RPMI8226 (cell line): ENCODE measurements around the gene SIN3B.

ENCODE experiments used
- DNase-seq: peaks from one replicate; pipeline ENCODE4 v3.0.0-alpha.2; 2015

Gene SIN3B

DNA sequence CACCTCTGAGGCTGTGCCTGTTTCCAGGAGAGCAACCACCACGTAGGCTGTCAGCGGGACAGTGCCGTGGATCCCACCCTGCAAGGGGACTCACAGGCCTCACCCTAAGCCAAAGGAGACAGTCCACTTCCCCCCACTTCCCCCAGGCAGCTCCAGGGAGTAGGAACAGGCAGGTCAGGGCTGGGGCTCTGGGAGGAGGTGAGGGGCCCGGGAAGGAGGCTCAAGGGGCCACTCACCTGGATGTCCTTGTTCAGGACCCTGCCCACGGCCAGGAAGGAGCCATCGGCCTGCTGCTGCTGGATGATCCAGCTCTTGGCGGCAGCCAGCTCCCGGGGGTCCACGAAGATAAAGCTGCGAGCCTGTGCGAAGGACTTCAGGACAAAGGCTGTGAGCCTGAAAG lies 85.2 kb downstream of the SIN3B start:
- DNase-seq, result no peak

DNA sequence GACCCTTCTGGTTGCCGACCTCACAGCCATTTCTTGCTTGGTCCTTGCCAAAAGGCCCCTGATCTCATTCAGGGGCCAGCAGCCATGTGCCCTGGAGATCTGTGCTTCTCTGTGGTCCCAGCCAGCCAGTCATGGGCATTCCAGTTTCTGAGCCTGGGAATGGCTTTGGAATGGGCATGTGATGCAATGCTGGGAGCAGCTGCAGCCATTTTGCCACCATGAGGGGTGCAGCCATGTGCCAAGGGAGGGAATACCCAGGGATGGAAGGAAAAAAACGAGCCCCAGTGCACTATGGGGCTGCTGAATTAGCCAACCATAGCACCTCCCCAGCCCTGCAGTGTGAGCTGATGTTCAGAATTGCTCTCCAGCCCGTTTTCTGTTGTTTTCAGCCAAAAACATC lies 85.9 kb downstream of the SIN3B start:
- no peak for DNase-seq

DNA sequence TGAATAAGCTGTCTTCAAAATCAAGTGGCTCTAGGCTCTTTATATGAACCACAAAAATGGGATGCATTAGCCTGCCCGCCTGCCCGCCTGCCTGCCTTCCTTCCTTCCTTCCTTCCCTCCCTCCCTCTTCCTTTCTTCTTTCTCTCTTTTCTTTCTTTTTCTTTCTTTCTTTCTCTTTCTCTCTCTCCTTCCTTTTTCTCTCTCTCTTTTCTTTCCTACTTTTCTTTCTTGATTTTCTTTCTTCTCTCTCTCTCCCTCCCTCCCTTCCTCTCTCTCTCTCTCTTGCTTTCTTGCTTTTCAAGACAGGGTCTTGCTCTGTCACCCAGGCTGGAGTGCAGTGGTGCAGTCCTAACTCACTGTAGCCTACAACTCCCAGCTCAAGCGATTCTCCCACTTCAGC lies 86.5 kb downstream of the SIN3B start:
- DNase-seq, result no peak

DNA sequence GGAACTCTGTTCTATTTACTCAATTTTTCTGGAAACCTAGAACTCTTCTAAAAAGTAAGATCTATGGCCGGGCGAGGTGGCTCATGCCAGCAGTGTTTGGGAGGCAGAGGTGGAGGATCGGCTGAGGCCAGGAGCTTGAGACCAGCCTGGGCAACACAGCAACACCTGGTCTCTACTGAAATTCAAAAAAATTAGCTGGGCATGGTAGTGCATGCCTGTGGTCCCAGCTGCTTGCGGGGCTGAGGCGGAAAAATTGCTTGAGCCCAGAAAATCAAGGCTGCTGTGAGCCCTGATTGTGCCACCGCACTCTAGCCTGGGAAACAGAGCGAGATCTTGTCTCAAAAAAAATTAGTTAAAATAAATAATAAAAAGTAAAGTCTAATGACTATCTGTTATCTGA lies 88.2 kb downstream of the SIN3B start:
- no peak for DNase-seq

DNA sequence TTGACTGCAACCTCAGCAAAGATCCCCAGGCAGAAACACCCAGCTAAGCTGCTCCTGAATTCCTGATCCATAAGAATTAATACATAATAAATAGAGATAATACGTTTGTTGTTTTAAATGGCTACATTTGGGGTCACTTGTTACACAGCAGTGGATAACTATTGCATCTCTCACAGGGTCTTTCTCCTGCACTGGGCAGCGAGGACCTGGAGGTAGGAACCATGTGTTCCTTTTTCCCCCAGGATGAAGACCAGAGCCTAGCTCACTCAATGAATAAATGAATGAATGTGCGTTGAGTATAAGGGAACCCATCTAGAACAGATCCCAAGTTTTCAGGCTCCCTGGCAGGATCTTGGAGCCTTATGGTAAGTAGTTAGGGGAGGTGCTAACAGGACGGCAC lies 90.3 kb downstream of the SIN3B start:
- no peak for DNase-seq

DNA sequence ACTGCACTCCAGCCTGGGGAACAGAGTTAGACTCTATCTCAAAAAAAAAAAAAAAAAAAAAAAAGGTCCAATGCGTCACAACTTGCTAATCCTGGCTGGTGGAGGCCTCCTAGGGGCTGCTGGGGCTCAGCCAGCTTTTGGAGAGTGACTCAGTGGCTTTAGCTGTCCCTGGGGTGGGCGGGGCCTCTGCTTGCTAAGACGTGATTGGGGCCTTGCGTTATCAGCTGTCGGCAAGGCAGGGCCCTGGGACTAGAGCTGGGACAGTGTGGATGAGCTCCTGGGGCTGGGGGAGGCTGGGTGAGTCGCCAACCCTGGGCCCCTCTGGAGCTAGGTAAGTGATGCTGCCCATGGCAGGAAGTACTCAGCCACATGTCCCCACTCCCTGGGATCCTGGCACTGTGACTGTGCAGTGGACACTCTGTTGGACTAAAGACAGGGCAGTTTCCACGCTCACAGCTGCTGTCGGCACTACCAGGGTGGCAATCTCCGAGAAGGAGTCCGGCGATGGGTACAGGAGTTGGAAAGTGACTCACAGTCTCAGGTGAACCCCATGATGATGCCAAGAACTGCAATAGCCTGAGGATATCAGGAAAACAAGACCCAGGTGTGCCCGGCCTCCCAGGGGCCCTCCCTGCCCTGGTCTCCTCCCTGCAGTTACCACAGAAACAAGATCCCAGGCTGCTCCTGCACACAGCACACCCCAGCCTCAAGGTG lies 91.8 kb downstream of the SIN3B start:
- DNase-seq, result peak; percentile 31

DNA sequence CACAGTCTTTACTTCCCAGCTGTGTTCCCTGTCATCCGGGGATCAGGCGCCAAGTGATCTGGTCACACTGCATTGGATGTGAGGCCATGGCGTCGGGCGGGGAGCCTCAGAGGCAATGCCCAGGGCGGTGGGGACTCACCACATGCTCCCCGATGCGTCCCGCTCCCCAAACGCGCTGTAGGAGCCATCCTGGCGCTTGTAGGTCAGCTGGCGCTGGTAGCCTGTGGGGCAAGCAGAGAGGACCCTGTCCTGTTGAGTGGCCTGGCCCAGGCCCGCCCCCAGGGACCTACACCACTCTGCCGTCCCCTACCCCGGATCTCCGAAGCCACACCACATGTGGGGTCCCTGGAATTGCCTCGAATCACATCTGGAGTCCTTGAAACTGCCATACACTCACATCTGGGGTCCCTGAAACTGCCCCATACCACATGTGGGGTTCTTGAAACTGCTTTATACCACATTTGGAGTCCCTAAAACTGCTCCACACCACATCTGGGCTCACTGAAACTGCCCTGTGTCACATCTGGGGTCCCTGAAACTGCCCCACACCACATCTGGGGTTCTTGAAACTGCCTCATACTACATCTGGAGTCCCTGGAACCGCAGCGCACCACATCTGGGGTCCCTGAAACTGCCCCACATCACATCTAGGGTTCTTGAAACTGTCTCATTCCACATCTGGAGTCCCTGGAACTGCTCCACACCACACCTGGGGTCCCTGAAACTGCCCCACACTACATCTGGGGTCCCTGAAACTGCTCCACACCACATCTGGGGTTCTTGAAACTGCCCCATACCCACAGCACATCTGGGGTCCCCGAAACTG lies 92.8 kb downstream of the SIN3B start:
- DNase-seq, result peak; percentile 64

DNA sequence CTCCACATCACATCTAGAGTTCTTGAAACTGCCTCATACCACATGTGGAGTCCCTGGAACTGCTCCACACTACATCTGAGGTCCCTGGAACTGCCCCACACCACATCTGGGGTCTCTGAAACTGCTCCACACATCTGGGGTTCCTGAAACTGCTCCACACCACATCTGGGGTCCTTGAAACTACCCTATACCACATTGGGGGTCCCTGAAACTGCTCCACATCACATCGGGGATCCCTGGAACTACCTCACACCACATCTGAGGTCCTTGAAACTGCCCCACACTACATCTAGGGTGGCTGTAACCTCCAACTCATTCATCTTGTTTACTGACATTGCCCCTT lies 93.4 kb downstream of the SIN3B start:
- no peak for DNase-seq

DNA sequence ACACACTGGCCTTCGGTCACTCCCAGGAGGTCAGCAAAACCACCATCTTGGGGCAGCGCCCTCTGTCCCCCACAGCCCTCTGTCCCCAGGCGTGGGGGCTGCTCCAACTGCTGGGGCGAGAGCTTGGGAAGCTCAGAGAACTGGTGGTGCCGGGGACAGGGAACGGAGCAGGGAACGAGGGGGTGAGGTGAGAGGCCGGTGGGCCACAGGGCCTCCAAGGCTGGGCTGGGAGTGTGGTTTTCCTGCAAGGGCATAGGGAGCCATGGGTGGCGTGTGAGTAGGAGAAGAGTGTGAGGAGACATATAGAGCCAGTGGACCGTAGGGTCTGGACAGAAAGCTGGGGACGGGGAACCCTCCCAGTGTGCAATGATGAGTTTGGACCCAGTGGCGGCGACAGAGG lies 93.8 kb downstream of the SIN3B start:
- no peak for DNase-seq

DNA sequence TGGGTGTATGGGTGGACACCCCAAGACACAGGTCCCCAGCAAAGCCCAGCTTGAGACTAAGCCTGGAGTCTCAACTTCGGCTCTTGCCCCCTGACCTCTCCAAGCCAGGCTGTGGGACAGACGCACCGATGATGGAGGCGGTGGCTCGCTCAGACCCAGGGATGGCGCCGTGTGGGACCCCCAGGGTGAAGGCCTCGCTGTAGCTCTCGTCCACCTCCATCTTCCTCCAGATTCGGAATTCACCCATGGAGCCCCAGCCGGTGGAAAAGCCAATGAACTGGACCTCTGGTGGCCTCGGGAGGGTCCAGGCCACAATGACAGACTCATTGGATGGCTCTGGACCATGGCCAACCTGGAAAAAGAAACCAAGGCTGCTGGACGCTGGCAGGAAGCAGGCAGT lies 98.7 kb downstream of the SIN3B start:
- no peak for DNase-seq

DNA sequence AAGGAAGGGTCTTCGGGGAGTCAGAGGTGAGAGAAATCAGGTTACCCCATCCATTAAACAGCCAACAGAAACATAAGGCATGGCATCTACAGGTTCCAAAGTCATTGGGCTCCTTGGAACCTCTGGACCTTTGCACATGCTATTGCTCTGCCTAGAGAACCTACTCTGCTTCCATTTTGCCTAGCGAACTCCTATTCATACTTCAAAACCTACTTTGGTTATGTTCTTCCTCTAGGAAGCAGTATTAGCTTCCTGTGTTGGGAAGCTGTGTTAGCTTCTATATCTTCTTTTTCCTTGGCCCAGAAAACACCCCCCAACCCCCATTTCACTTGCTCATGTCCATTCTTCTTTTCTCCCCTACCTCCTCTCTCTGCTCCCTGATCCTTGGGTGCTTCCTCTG lies 99.2 kb downstream of the SIN3B start:
- DNase-seq, result no peak

DNA sequence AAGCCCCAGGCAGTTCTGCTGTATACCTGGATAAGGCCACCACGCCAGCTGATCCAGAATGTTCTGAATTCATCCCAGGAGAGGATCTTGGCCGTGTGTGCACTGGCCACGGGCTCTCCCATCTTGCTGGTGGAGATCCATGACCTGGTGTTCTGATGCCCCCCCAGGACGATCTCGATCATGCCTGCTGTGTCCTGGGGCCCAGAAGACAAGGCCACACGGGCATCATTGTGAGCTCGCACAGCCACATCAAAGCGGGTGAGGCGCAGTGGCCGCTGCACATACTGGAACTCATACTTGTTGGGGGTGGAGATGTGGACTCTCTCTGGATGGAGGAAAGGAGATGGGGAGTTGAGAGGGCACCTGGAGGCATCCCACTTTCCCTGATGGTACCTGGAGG lies 99.7 kb downstream of the SIN3B start:
- no peak for DNase-seq
